Measurements from ENCODE around the gene AKAP17A. TPM values are rescaled to one million over a fixed set of nuclear protein-coding genes. Genes with fewer than 3 reads are reported as not detected.
"Not testable (repeated sequence)": the region's sequence is repeated elsewhere in the genome, so short reads cannot be mapped to it uniquely, and the experiment has no call there.

Gene AKAP17A
- polyA plus RNA-seq, 6 donors from 2014 or later = 14.2 to 69.9 (median 21.2) TPM

GRCh38 chrX:1564750-1565683 lies 26.4 kb upstream of the AKAP17A start:
- DNase-seq (no peak), ATAC-seq (ENCODE audit: low read depth in 2 of 2) (peak; percentile 37 to 57)
- Mint-ChIP-seq H3K4me1 (peaks cover 18 to 49% (median 45%) of the 10 kb centered on the region in 3 donors), H3K27ac (peak overlapping the region in 1 of 6 donors; percentile 67), H3K9me3 (peaks cover 0 to 3% (median 0%) of the 10 kb centered on the region in 7 donors), H3K4me3 (peak overlapping the region in 7 of 8 donors; percentile 6 to 71 (median 47)), H3K27me3 (no peaks in the 10 kb centered on the region), H3K36me3 (no peaks in the 10 kb centered on the region)

- H3K9me3 Mint-ChIP-seq; ATAC-seq (ENCODE audit: low read depth in 2 of 2); DNase-seq; H3K27me3 Mint-ChIP-seq; H3K27ac Mint-ChIP-seq; H3K36me3 Mint-ChIP-seq; H3K4me3 Mint-ChIP-seq: not testable (repeated sequence)
- peaks cover 12 to 21% (median 18%) of the 10 kb centered on the region in 3 donors for H3K4me1 Mint-ChIP-seq
These were observed 17.2 kb upstream of the AKAP17A start for GRCh38 chrX:1574181-1574580.

GRCh38 chrX:1576201-1576992 lies 15.0 kb upstream of the AKAP17A start:
- Mint-ChIP-seq H3K4me1 (peaks cover 0 to 3% (median 0%) of the 10 kb centered on the region in 3 donors), H3K27ac (no peak overlapping the region), H3K27me3 (no peaks in the 10 kb centered on the region), H3K4me3 (no peak overlapping the region), H3K36me3 (no peaks in the 10 kb centered on the region), H3K9me3 (no peaks in the 10 kb centered on the region)
- DNase-seq = no peak
- peak; percentile 50 to 61 for ATAC-seq (ENCODE audit: low read depth in 2 of 2)

DNA sequence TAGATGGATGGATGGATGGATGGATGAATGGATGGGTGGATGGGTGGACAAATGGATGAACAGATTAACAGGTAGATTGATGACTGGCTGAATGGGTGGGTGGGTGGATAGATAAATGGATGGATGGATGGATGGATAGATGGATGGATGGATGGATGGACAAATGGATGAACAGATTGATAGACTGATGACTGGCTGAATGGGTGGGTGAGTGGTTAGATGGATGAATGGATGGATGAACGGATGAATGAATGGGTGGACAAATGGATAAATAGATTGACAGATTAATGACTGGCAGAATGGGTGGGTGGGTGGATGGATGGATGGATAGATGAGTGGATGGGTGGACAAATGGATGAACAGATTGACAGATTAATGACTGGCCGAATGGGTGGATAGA lies 13.6 kb upstream of the AKAP17A start:
- Mint-ChIP-seq H3K36me3 (no peaks in the 10 kb centered on the region), H3K9me3 (no peaks in the 10 kb centered on the region), H3K27me3 (no peaks in the 10 kb centered on the region), H3K4me3 (no peak overlapping the region), H3K4me1 (peaks cover under 1 to 6% (median 2%) of the 10 kb centered on the region in 3 donors), H3K27ac (no peak overlapping the region)
- no peak for DNase-seq
- ATAC-seq (ENCODE audit: low read depth in 2 of 2) = no peak

DNA sequence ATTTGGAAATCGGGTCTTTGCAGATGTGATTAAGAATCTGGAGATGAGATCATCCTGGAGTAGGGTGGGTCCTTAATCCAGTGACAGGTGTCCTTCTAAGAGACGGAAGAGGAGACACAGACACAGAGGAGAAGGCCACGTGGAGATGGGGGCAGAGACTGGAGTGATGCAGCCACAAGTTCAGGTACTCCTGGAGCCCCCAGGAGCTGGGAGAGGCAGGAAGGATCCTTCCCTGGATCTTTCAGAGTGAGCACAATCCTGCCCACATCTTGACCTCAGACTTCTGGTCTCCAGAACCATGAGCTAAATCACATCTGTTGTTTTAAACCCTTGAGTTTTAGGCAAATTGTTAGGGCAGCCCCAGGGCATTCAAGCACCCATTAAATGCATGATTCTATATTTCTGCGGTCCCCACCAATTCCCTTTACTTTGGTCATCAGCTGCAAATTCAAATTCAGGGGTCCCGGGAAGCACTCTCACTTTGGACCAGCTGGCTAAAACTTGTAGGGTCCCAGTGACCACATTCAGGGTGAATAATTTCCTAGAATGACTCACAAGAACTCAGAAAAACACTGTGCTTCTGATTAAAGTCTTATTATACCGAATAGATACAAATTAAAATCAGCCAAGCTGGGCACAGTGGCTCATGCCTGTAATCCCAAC lies 12.8 kb upstream of the AKAP17A start:
- Mint-ChIP-seq H3K4me1 (peaks cover 8 to 14% (median 8%) of the 10 kb centered on the region in 3 donors), H3K27ac (peak overlapping the region in 2 of 6 donors; percentile 14 to 60), H3K36me3 (no peaks in the 10 kb centered on the region), H3K27me3 (no peaks in the 10 kb centered on the region), H3K4me3 (no peak overlapping the region), H3K9me3 (no peaks in the 10 kb centered on the region)
- ATAC-seq (ENCODE audit: low read depth in 2 of 2) (no peak), DNase-seq (no peak)

- Mint-ChIP-seq H3K4me1 (peaks cover 8 to 14% (median 11%) of the 10 kb centered on the region in 3 donors), H3K9me3 (no peaks in the 10 kb centered on the region), H3K4me3 (no peak overlapping the region), H3K27ac (no peak overlapping the region), H3K27me3 (no peaks in the 10 kb centered on the region), H3K36me3 (no peaks in the 10 kb centered on the region)
- DNase-seq = peak; percentile 59
- ATAC-seq (ENCODE audit: low read depth in 2 of 2) = peak; percentile 65 to 83
These were observed 10.3 kb upstream of the AKAP17A start for GRCh38 chrX:1581132-1581531.

GRCh38 chrX:1582686-1583437 lies 8.5 kb upstream of the AKAP17A start:
- ATAC-seq (ENCODE audit: low read depth in 2 of 2) (no peak), DNase-seq (no peak)
- Mint-ChIP-seq H3K4me3 (peak overlapping the region in 1 of 8 donors; percentile 43), H3K27me3 (no peaks in the 10 kb centered on the region), H3K4me1 (peaks cover 15 to 24% (median 20%) of the 10 kb centered on the region in 3 donors), H3K9me3 (no peaks in the 10 kb centered on the region), H3K27ac (peak overlapping the region in 3 of 6 donors; percentile 8 to 88 (median 61)), H3K36me3 (no peaks in the 10 kb centered on the region)

DNA sequence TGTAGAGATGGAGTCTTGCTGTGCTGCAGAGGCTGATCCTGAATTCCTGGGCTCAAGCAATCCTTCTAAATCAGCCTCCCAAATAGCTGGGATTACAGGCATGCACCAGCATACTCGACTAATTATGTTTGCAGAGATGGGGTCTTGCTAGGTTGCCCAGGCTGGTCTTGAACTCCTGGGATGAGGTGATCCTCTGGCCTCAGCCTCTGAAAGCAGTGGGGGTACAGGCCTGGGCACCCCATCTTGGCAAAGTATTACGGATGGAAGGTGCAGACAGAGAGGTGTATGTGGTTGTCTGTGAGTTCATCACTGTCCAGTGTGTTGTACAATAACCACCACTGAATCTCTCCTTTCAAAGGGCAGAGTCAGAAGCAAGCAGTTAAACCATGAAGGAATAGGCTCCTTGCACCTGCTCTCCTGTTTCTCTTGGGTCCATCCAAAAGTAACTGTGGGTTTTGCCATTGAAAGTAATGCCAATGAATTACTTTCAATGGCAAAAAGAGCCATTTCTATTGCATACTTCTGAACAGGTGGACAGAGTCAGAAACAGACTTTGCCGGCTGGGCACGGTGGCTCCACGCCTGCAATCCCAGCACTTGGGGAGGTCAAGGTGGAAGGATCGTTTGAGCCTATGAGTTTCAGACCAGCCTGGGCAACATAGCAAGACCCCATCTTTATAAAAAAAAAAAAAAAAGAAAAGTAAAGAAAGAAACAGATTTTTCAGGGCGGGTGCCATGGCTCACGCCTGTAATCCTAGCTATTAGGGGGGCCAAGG lies 7.0 kb upstream of the AKAP17A start:
- Mint-ChIP-seq H3K9me3 (no peaks in the 10 kb centered on the region), H3K27ac (no peak overlapping the region), H3K4me1 (peaks cover 16 to 28% (median 20%) of the 10 kb centered on the region in 3 donors), H3K4me3 (no peak overlapping the region), H3K36me3 (no peaks in the 10 kb centered on the region), H3K27me3 (no peaks in the 10 kb centered on the region)
- DNase-seq (no peak), ATAC-seq (ENCODE audit: low read depth in 2 of 2) (no peak)

- Mint-ChIP-seq H3K4me3 (peak overlapping the region in 7 of 8 donors; percentile 30 to 70 (median 55)), H3K27ac (peak overlapping the region in 3 of 6 donors; percentile 45 to 54 (median 49)), H3K27me3 (no peaks in the 10 kb centered on the region), H3K4me1 (peaks cover 24 to 31% (median 24%) of the 10 kb centered on the region in 3 donors), H3K9me3 (no peaks in the 10 kb centered on the region), H3K36me3 (no peaks in the 10 kb centered on the region)
- no peak for ATAC-seq (ENCODE audit: low read depth in 2 of 2)
- DNase-seq = no peak
These were observed 4.2 kb upstream of the AKAP17A start for GRCh38 chrX:1587161-1587560.

- Mint-ChIP-seq H3K4me3 (peak overlapping the region in 6 of 8 donors; percentile 2 to 65 (median 43)), H3K27ac (peak overlapping the region; percentile 30 to 95 (median 86)), H3K4me1 (peaks cover 22 to 39% (median 28%) of the 10 kb centered on the region in 3 donors), H3K27me3 (no peaks in the 10 kb centered on the region), H3K36me3 (no peaks in the 10 kb centered on the region), H3K9me3 (no peaks in the 10 kb centered on the region)
- ATAC-seq (ENCODE audit: low read depth in 2 of 2) (no peak), DNase-seq (no peak)
These were observed 1.9 kb upstream of the AKAP17A start for GRCh38 chrX:1589356-1590130.

DNA sequence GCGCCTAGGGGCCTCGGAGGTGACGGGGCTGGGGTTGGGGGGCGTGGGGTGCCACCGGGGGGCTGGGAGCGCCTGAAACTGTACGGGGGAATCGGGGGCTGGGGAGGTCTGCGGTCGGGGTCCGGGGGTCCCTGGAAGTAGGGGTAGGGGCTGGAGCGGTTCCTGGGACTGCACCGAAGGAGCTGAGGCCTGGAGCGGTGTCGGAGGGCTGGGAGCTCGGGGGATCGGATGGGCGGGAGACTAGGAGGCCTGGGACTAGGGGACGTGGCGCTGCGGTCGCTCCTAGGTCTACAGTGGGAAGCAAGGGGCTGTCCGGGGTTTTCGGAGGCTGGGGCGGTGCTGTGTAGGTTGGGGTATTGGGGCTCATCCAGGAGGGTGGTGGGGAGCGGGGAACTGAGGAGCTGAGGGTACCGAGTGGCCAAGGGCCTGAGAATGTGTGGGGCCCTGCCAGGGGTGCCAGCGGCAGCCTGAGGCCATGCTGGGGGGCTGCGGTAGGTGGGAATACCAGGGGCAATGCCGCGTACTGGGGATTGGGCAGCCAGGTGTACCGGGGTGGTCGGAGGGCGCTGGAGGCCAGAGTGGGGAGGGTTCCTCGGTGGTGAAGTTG lies 562 bp downstream of the AKAP17A start:
- Mint-ChIP-seq H3K36me3 (peaks cover 0 to 9% of the 10 kb centered on the region in 2 donors), H3K27me3 (no peaks in the 10 kb centered on the region), H3K4me3 (peak overlapping the region; percentile 89 to 99 (median 94)), H3K27ac (peak overlapping the region; percentile 81 to 98 (median 94)), H3K4me1 (peaks cover 28 to 43% (median 33%) of the 10 kb centered on the region in 3 donors), H3K9me3 (no peaks in the 10 kb centered on the region)
- no peak for DNase-seq
- ATAC-seq (ENCODE audit: low read depth in 2 of 2) = no peak

Data from naive B cell (primary cell).